H7 (cell line): ENCODE data around the gene AHRR. TPM values are rescaled to one million over a fixed set of nuclear protein-coding genes. Genes with fewer than 3 reads are reported as not detected.
"Not testable (repeated sequence)": the region's sequence is repeated elsewhere in the genome, so short reads cannot be mapped to it uniquely, and the experiment has no call there.

Experiments used
- DNase-seq: peaks from one replicate; pipeline ENCODE4 v3.0.0; 2012
- H3K27me3 ChIP-seq: 2 replicates; pipeline ENCODE4 v1.6.0; 2011; ENCODE audit warnings: mild to moderate bottlenecking, low read length; ENCODE audit not compliant: control insufficient read depth, insufficient read depth
- H3K36me3 ChIP-seq: replicated peaks from 2 replicates; pipeline ENCODE4 v1.5.1; 2011; ENCODE audit warnings: low read length; ENCODE audit not compliant: control insufficient read depth, insufficient read depth
- H3K4me3 ChIP-seq: 2 replicates; pipeline ENCODE4 v1.5.1; 2011; ENCODE audit warnings: low read depth, mild to moderate bottlenecking, control low read depth, low read length, moderate library complexity; ENCODE audit not compliant: insufficient read depth
- total RNA-seq: library from RNA; depleted of rRNA; stranded (reverse); fragments of >200 nt; shearing (Covaris generic); gene quantifications from 2 replicates; pipeline ENCODE4 v1.2.3, GENCODE V29; 2014

Gene AHRR
- total RNA-seq, 1 experiment from 2014 or later = 1.4 TPM

- no peaks in the 10 kb centered on the region for H3K27me3 ChIP-seq
- no peaks in the 10 kb centered on the region for H3K36me3 ChIP-seq
- H3K4me3 ChIP-seq = no peak overlapping the region
- peak; percentile 96 for DNase-seq
Observed at GRCh38 chr5:399296-400281, 78.1 kb downstream of the AHRR start.

- Histone ChIP-seq H3K36me3 (no peaks in the 10 kb centered on the region), H3K4me3 (no peak overlapping the region), H3K27me3 (no peaks in the 10 kb centered on the region)
- peak; percentile 50 for DNase-seq
Observed at GRCh38 chr5:400282-401145, 79.0 kb downstream of the AHRR start.

- Histone ChIP-seq H3K4me3 (no peak overlapping the region), H3K27me3 (no peaks in the 10 kb centered on the region), H3K36me3 (no peaks in the 10 kb centered on the region)
- DNase-seq = peak; percentile 44
Observed at GRCh38 chr5:401146-402034, 79.9 kb downstream of the AHRR start.

GRCh38 chr5:402219-402614, 80.7 kb downstream of the AHRR start:
- H3K27me3 ChIP-seq = not testable (repeated sequence)

GRCh38 chr5:402615-403359, 81.3 kb downstream of the AHRR start:
- no peak overlapping the region for H3K4me3 ChIP-seq
- DNase-seq = peak; percentile 18

More at GRCh38 chr5:402219-402614, 80.7 kb downstream of the AHRR start:
- not testable (repeated sequence) for H3K36me3 ChIP-seq, H3K4me3 ChIP-seq, DNase-seq

GRCh38 chr5:403995-404394, 82.5 kb downstream of the AHRR start:
- Histone ChIP-seq H3K36me3 (no peaks in the 10 kb centered on the region), H3K4me3 (no peak overlapping the region), H3K27me3 (no peaks in the 10 kb centered on the region)
- peak; percentile 11 for DNase-seq

More at GRCh38 chr5:402615-403359, 81.3 kb downstream of the AHRR start:
- Histone ChIP-seq H3K36me3 (no peaks in the 10 kb centered on the region), H3K27me3 (no peaks in the 10 kb centered on the region)

GRCh38 chr5:404666-405241, 83.2 kb downstream of the AHRR start:
- Histone ChIP-seq H3K27me3 (no peaks in the 10 kb centered on the region; the same call in 1 of the 2 replicates), H3K36me3 (no peaks in the 10 kb centered on the region), H3K4me3 (no peak overlapping the region)
- peak; percentile 13 for DNase-seq

- peak; percentile 32 for DNase-seq
- no peak overlapping the region for H3K4me3 ChIP-seq
- H3K27me3 ChIP-seq = no peaks in the 10 kb centered on the region; the same call in 1 of the 2 replicates
- no peaks in the 10 kb centered on the region for H3K36me3 ChIP-seq
Observed at GRCh38 chr5:405421-405820, 83.9 kb downstream of the AHRR start.

- DNase-seq = peak; percentile 27
- Histone ChIP-seq H3K4me3 (no peak overlapping the region), H3K36me3 (no peaks in the 10 kb centered on the region), H3K27me3 (no peaks in the 10 kb centered on the region; the same call in 1 of the 2 replicates)
Observed at GRCh38 chr5:406041-406440, 84.5 kb downstream of the AHRR start.

GRCh38 chr5:407051-407450, 85.5 kb downstream of the AHRR start:
- no peak for DNase-seq
- Histone ChIP-seq H3K4me3 (no peak overlapping the region), H3K27me3 (no peaks in the 10 kb centered on the region; the same call in 1 of the 2 replicates), H3K36me3 (no peaks in the 10 kb centered on the region)

- DNase-seq = no peak
- Histone ChIP-seq H3K4me3 (no peak overlapping the region), H3K27me3 (no peaks in the 10 kb centered on the region; the same call in 1 of the 2 replicates), H3K36me3 (no peaks in the 10 kb centered on the region)
Observed at GRCh38 chr5:407801-408268, 86.3 kb downstream of the AHRR start.

- Histone ChIP-seq H3K4me3 (no peak overlapping the region), H3K27me3 (no peaks in the 10 kb centered on the region; the same call in 1 of the 2 replicates), H3K36me3 (no peaks in the 10 kb centered on the region)
Observed at GRCh38 chr5:410911-411517, 89.5 kb downstream of the AHRR start.

More at GRCh38 chr5:410911-411517, 89.5 kb downstream of the AHRR start:
- DNase-seq = no peak
